ENCODE results near the gene IFITM10.
"Not testable (repeated sequence)": the region's sequence is repeated elsewhere in the genome, so short reads cannot be mapped to it uniquely, and the experiment has no call there.

IFITM10 gene

GRCh38 chr11:1770528-1770927, 20.1 kb upstream of the IFITM10 start:
- no peak overlapping the region for H3K4me2 ChIP-seq (ENCODE audit: low read length)
- TF ChIP-seq, protein P1, sequence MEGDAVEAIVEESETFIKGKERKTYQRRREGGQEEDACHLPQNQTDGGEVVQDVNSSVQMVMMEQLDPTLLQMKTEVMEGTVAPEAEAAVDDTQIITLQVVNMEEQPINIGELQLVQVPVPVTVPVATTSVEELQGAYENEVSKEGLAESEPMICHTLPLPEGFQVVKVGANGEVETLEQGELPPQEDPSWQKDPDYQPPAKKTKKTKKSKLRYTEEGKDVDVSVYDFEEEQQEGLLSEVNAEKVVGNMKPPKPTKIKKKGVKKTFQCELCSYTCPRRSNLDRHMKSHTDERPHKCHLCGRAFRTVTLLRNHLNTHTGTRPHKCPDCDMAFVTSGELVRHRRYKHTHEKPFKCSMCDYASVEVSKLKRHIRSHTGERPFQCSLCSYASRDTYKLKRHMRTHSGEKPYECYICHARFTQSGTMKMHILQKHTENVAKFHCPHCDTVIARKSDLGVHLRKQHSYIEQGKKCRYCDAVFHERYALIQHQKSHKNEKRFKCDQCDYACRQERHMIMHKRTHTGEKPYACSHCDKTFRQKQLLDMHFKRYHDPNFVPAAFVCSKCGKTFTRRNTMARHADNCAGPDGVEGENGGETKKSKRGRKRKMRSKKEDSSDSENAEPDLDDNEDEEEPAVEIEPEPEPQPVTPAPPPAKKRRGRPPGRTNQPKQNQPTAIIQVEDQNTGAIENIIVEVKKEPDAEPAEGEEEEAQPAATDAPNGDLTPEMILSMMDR (IDR thresholded peaks at IDR 0.05; ENCODE audit: low read depth, low read length), result no peak
- no peak for TF ChIP-seq EZH2phosphoT487 (IDR thresholded peaks at IDR 0.05; ENCODE audit: low read depth)

GRCh38 chr11:1770061-1770460, 19.7 kb upstream of the IFITM10 start:
- H3K4me1 ChIP-seq (ENCODE audit: low read length), result peaks cover 17% of the 10 kb centered on the region
- H3K4me2 ChIP-seq (ENCODE audit: low read length), result no peak overlapping the region
- no peaks in the 10 kb centered on the region for H3K36me3 ChIP-seq (replicated peaks; ENCODE audit: low read depth, low read length)
- H2AFZ ChIP-seq (ENCODE audit: low read depth, low read length), result no peak overlapping the region
- TF ChIP-seq EZH2phosphoT487 (IDR thresholded peaks at IDR 0.05; ENCODE audit: low read depth), result no peak
- TF ChIP-seq, protein P1 (IDR thresholded peaks at IDR 0.05; ENCODE audit: low read depth, low read length), result no peak
- H3K27ac ChIP-seq (ENCODE audit: low read length), result no peak overlapping the region
- no peak overlapping the region for H3K9ac ChIP-seq (ENCODE audit: low read length)
- no peaks in the 10 kb centered on the region for H3K9me3 ChIP-seq (ENCODE audit: insufficient read depth, low read length)
- H3K4me3 ChIP-seq (ENCODE audit: low read length), result no peak overlapping the region
- H3K27me3 ChIP-seq (ENCODE audit: low read depth, low read length), result peaks cover 16% of the 10 kb centered on the region; the same call in 1 of the 2 replicates
- H3K79me2 ChIP-seq (ENCODE audit: low read length), result no peaks in the 10 kb centered on the region
- no peaks in the 10 kb centered on the region for H4K20me1 ChIP-seq (ENCODE audit: insufficient read depth, low read length)

More at GRCh38 chr11:1770528-1770927, 20.1 kb upstream of the IFITM10 start:
- Histone ChIP-seq H3K27me3 (ENCODE audit: low read depth, low read length) (peaks cover 16% of the 10 kb centered on the region; the same call in 1 of the 2 replicates), H4K20me1 (ENCODE audit: insufficient read depth, low read length) (no peaks in the 10 kb centered on the region), H3K27ac (ENCODE audit: low read length) (no peak overlapping the region), H3K79me2 (ENCODE audit: low read length) (no peaks in the 10 kb centered on the region), H3K4me1 (ENCODE audit: low read length) (peaks cover 17% of the 10 kb centered on the region), H2AFZ (ENCODE audit: low read depth, low read length) (no peak overlapping the region), H3K9me3 (ENCODE audit: insufficient read depth, low read length) (no peaks in the 10 kb centered on the region), H3K4me3 (ENCODE audit: low read length) (no peak overlapping the region), H3K36me3 (replicated peaks; ENCODE audit: low read depth, low read length) (no peaks in the 10 kb centered on the region), H3K9ac (ENCODE audit: low read length) (no peak overlapping the region)

DNA sequence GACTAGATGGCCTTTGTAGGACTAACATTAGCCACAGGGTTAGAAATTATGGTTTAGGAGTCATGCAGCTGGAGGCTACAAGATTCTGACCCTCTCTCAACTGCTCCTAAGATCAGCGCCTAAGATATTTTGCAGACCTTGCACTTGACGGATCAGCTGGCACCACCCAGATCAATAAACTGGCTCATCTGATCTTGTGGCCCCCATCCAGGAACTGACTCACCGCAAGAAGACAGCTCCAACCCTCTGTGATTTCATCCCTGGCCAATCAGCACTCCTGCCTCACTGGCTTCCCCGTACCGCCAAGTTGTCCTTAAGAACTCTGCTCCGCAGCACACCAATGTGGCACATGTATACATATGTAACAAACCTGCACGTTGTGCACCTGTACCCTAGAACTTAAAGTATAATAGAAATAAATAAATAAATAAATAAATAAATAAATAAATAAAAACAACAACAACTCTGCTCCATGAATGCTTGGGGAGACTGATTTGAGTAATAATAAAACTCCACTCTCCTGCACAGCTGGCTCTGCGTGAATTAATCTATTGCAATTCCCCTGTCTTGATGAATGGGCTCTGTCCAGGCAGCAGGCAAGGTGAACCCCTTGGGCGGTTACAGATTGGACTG, 19.0 kb upstream of the IFITM10 start:
- H2AFZ ChIP-seq (ENCODE audit: low read depth, low read length); H3K4me3 ChIP-seq (ENCODE audit: low read length); H3K36me3 ChIP-seq (replicated peaks; ENCODE audit: low read depth, low read length); H3K4me2 ChIP-seq (ENCODE audit: low read length); H3K27ac ChIP-seq (ENCODE audit: low read length); H4K20me1 ChIP-seq (ENCODE audit: insufficient read depth, low read length); H3K79me2 ChIP-seq (ENCODE audit: low read length); H3K9ac ChIP-seq (ENCODE audit: low read length); H3K9me3 ChIP-seq (ENCODE audit: insufficient read depth, low read length): not testable (repeated sequence)
- Histone ChIP-seq H3K27me3 (ENCODE audit: low read depth, low read length) (peaks cover 16% of the 10 kb centered on the region; the same call in 1 of the 2 replicates), H3K4me1 (ENCODE audit: low read length) (peaks cover 17% of the 10 kb centered on the region)

DNA sequence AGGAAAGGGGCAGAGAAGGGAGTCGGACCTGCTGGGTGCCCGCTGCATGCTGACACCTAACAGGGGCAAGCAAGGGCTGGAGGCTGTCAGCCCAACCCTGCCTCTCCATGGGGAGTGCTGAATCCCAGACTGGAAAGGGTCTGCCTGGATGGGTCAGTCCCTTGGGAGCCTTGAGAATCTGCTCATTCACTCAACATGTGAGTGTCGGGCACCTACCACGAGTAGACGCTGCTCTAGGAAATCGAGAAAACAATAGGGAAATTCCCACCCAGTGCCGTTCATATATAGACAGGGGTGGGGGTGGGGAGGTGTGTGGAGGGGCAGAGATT, 17.7 kb upstream of the IFITM10 start:
- H3K4me3 ChIP-seq (ENCODE audit: low read length), result 0 out of 2 replicates have a peak overlapping the region, but pooled peaks have one; percentile 37
- peaks cover 18% of the 10 kb centered on the region for H3K4me1 ChIP-seq (ENCODE audit: low read length)
- no peak overlapping the region for H3K9ac ChIP-seq (ENCODE audit: low read length)
- peak overlapping the region; percentile 64 for H3K4me2 ChIP-seq (ENCODE audit: low read length)
- peaks cover 10% of the 10 kb centered on the region; the same call in 1 of the 2 replicates for H3K27me3 ChIP-seq (ENCODE audit: low read depth, low read length)
- H3K9me3 ChIP-seq (ENCODE audit: insufficient read depth, low read length), result no peaks in the 10 kb centered on the region
- no peak for TF ChIP-seq EZH2phosphoT487 (IDR thresholded peaks at IDR 0.05; ENCODE audit: low read depth)
- TF ChIP-seq, protein P1 (IDR thresholded peaks at IDR 0.05; ENCODE audit: low read depth, low read length), result no peak
- H3K36me3 ChIP-seq (replicated peaks; ENCODE audit: low read depth, low read length), result no peaks in the 10 kb centered on the region
- no peak overlapping the region for H3K27ac ChIP-seq (ENCODE audit: low read length)
- H3K79me2 ChIP-seq (ENCODE audit: low read length), result peaks cover 6% of the 10 kb centered on the region
- no peaks in the 10 kb centered on the region for H4K20me1 ChIP-seq (ENCODE audit: insufficient read depth, low read length)
- H2AFZ ChIP-seq (ENCODE audit: low read depth, low read length), result peak overlapping the region; percentile 65

Data from OCI-LY3 (cell line).